ENCODE measurements around the gene MEX3D.

The MEX3D gene

GRCh38 chr19:1568320-1569019, at the start of gene MEX3D:
TSS of gene MEX3D (minus strand) at chr19:1568325. CDS start at chr19:1568058, 267 bp downstream.
- peak within 1 kb of the TSS; percentile 57 for H3K27ac ChIP-seq (ENCODE audit: poor library complexity, severe bottlenecking)
- 0 out of 2 replicates have a peak, but pooled peaks cover 5% of the 10 kb centered on the region for H3K36me3 ChIP-seq (ENCODE audit: low read depth)
- H3K9me3 ChIP-seq (ENCODE audit: severe bottlenecking) = no peaks in the 10 kb centered on the region
- no peaks in the 10 kb centered on the region for H3K27me3 ChIP-seq (ENCODE audit: insufficient read depth, poor library complexity, severe bottlenecking)
- DNase-seq (ENCODE audit: low spot score) (no peak), ATAC-seq (ENCODE audit: low read depth) (peak; percentile 42; the same call in 2 of the 3 replicates)
- TF ChIP-seq CTCF (IDR thresholded peaks at IDR 0.05; ENCODE audit: poor library complexity, severe bottlenecking) = no peak
- H3K4me3 ChIP-seq (ENCODE audit: severe bottlenecking) = peak within 1 kb of the TSS; percentile 97
- H3K4me1 ChIP-seq (ENCODE audit: insufficient read depth, poor library complexity, severe bottlenecking) = no peaks in the 10 kb centered on the region

GRCh38 chr19:1616875-1617274, 48.8 kb upstream of the MEX3D start:
- H3K27ac ChIP-seq (ENCODE audit: poor library complexity, severe bottlenecking) = no peak overlapping the region

GRCh38 chr19:1616396-1616795, 48.3 kb upstream of the MEX3D start:
- H3K4me1 ChIP-seq (ENCODE audit: insufficient read depth, poor library complexity, severe bottlenecking) = no peaks in the 10 kb centered on the region
- no peak for TF ChIP-seq CTCF (IDR thresholded peaks at IDR 0.05; ENCODE audit: poor library complexity, severe bottlenecking)
- H3K27ac ChIP-seq (ENCODE audit: poor library complexity, severe bottlenecking) = no peak overlapping the region
- no peaks in the 10 kb centered on the region for H3K27me3 ChIP-seq (ENCODE audit: insufficient read depth, poor library complexity, severe bottlenecking)
- DNase-seq (ENCODE audit: low spot score) (no peak), ATAC-seq (ENCODE audit: low read depth) (no peak)
- H3K36me3 ChIP-seq (ENCODE audit: low read depth) = peaks cover 45% of the 10 kb centered on the region
- no peak overlapping the region for H3K4me3 ChIP-seq (ENCODE audit: severe bottlenecking)
- H3K9me3 ChIP-seq (ENCODE audit: severe bottlenecking) = no peaks in the 10 kb centered on the region

More at GRCh38 chr19:1616875-1617274, 48.8 kb upstream of the MEX3D start:
- no peak for ATAC-seq (ENCODE audit: low read depth)
- no peaks in the 10 kb centered on the region for H3K27me3 ChIP-seq (ENCODE audit: insufficient read depth, poor library complexity, severe bottlenecking)
- peaks cover 45% of the 10 kb centered on the region for H3K36me3 ChIP-seq (ENCODE audit: low read depth)
- no peaks in the 10 kb centered on the region for H3K4me1 ChIP-seq (ENCODE audit: insufficient read depth, poor library complexity, severe bottlenecking)
- no peak for DNase-seq (ENCODE audit: low spot score)
- H3K9me3 ChIP-seq (ENCODE audit: severe bottlenecking) = no peaks in the 10 kb centered on the region
- no peak overlapping the region for H3K4me3 ChIP-seq (ENCODE audit: severe bottlenecking)
- TF ChIP-seq CTCF (IDR thresholded peaks at IDR 0.05; ENCODE audit: poor library complexity, severe bottlenecking) = no peak

- DNase-seq (ENCODE audit: low spot score) (no peak), ATAC-seq (ENCODE audit: low read depth) (no peak)
- Histone ChIP-seq H3K36me3 (ENCODE audit: low read depth) (peaks cover 41% of the 10 kb centered on the region), H3K4me3 (ENCODE audit: severe bottlenecking) (no peak overlapping the region), H3K9me3 (ENCODE audit: severe bottlenecking) (no peaks in the 10 kb centered on the region), H3K27ac (ENCODE audit: poor library complexity, severe bottlenecking) (no peak overlapping the region), H3K27me3 (ENCODE audit: insufficient read depth, poor library complexity, severe bottlenecking) (no peaks in the 10 kb centered on the region), H3K4me1 (ENCODE audit: insufficient read depth, poor library complexity, severe bottlenecking) (no peaks in the 10 kb centered on the region)
- no peak for TF ChIP-seq CTCF (IDR thresholded peaks at IDR 0.05; ENCODE audit: poor library complexity, severe bottlenecking)
These were observed 47.1 kb upstream of the MEX3D start for GRCh38 chr19:1615156-1615765.
